ENCODE results near the gene SDHA.

Gene SDHA

DNA sequence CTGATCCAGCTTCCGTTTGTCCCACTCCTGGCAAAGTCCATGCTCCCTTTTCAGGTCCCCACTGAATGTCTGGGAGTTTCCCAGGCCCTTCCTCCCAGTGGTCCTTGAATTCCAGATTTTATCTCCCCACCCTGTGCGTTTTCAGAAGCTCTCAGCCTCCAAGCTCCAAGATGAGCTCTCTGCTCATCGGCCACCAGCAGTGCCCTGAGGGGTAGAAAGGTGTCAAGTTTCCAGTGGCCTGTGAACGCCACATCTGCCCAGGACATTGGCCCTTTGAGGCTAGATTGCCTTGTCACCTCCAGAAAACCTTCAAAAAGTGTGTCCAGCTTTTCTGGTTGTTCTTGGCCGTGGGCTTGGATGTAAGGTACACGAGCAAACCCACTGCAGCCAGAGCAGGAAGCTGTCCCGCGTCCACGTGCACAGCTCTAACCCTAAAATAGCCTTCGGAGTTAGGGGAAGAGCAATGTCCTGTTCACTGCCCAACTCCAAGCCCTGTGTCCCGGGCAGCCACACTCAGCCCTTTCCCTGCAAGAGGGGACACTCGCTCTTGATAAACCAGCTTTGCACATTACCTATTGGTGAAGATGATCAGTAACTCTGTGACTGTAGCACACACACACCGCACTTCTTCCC is 37.7 kb upstream of the SDHA start:
- Mint-ChIP-seq H3K36me3 (no peaks in the 10 kb centered on the region), H3K27me3 (peaks cover 2% of the 10 kb centered on the region), H3K9me3 (ENCODE audit: low read depth) (no peaks in the 10 kb centered on the region), H3K27ac (no peak overlapping the region), H3K4me1 (ENCODE audit: low read depth) (no peaks in the 10 kb centered on the region), H3K4me3 (no peak overlapping the region)

DNA sequence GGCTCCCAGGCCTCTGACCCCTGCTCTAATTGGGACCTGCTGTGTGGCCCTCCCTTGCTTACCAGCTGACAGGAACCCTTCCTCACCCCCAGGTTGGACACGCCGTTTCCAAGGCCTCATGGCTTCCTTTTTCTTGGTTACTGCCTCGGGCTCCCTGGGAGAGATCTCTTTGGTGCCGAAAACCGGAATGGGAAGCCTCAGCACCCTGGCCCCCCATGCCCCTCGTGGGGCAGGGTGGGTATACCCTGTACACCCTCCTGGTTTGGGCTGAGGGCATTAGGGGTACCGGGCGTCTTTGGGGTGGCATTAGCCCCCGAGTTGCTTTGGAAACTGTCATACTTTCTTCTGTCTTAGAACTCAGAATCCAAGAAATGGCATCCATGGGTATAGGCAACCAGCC is 37.0 kb upstream of the SDHA start:
- H3K9me3 Mint-ChIP-seq (ENCODE audit: low read depth) = no peaks in the 10 kb centered on the region
- no peak overlapping the region for H3K4me3 Mint-ChIP-seq
- no peak overlapping the region for H3K27ac Mint-ChIP-seq
- no peaks in the 10 kb centered on the region for H3K36me3 Mint-ChIP-seq
- H3K27me3 Mint-ChIP-seq = peaks cover 2% of the 10 kb centered on the region
- no peaks in the 10 kb centered on the region for H3K4me1 Mint-ChIP-seq (ENCODE audit: low read depth)

DNA sequence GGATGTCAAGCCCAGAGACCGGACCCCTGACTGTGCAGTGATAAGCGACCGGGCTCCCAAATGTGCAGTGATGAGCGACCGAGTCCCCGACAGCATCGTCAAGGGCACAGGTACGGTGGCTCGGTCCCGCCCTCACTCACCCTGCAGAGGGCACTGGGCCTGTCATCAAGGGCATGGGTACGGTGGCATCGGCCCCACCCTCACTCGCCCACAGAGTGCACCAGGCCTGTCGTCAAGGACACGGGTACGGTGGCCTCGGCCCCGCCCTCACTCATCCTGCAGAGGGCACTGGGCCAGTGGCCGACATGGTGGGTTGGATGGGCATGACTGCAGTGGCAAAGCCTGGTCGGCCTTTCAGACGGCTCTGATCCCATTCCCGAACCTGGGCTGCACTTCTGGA is 36.6 kb upstream of the SDHA start:
- Mint-ChIP-seq H3K9me3 (ENCODE audit: low read depth) (no peaks in the 10 kb centered on the region), H3K4me3 (no peak overlapping the region), H3K27ac (no peak overlapping the region), H3K4me1 (ENCODE audit: low read depth) (no peaks in the 10 kb centered on the region), H3K36me3 (no peaks in the 10 kb centered on the region), H3K27me3 (peaks cover 2% of the 10 kb centered on the region)

DNA sequence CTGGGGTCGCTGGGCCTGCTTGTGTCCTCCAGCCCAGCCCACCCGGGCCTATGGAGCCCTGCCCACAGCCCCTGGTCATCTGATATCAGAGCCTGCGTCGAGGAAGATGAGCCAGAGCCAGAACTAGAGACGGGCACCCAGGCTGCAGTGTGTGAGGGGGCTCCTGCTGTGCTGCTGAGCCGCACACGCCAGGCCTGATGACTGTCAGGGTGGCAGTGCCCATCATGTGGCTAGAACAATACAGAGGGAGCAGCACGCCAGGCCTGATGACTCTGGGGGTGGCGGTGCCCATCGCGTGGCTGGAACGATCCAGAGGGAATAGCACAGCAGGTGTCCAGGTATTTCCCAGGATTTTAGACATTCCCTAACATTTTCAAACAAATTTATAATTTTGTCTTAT is 36.0 kb upstream of the SDHA start:
- H3K27me3 Mint-ChIP-seq = peaks cover 2% of the 10 kb centered on the region
- H3K9me3 Mint-ChIP-seq (ENCODE audit: low read depth) = no peaks in the 10 kb centered on the region
- no peak overlapping the region for H3K27ac Mint-ChIP-seq
- H3K4me3 Mint-ChIP-seq = no peak overlapping the region
- no peaks in the 10 kb centered on the region for H3K36me3 Mint-ChIP-seq
- no peaks in the 10 kb centered on the region for H3K4me1 Mint-ChIP-seq (ENCODE audit: low read depth)

DNA sequence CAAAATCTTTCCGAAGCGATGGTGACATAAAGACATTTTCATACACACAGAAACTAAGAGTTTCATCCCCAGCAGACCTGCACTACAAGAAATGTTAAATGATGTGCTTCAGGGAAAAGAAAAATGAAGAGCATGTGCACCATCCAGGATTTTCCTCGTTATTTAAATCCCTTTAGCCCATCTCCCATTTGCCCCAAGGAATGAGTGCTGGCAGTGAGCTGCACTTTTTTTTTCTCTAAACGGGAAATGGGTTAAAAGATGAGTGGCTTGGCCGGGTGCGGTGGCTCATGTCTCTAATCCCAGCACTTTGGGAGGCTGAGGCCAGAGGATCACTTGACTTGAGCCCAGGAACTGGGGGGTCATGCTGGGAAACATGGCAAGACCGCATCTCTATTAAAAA is 33.6 kb upstream of the SDHA start:
- Mint-ChIP-seq H3K36me3 (no peaks in the 10 kb centered on the region), H3K27ac (no peak overlapping the region), H3K9me3 (ENCODE audit: low read depth) (no peaks in the 10 kb centered on the region), H3K27me3 (peaks cover 2% of the 10 kb centered on the region), H3K4me3 (no peak overlapping the region), H3K4me1 (ENCODE audit: low read depth) (peaks cover 7% of the 10 kb centered on the region)

DNA sequence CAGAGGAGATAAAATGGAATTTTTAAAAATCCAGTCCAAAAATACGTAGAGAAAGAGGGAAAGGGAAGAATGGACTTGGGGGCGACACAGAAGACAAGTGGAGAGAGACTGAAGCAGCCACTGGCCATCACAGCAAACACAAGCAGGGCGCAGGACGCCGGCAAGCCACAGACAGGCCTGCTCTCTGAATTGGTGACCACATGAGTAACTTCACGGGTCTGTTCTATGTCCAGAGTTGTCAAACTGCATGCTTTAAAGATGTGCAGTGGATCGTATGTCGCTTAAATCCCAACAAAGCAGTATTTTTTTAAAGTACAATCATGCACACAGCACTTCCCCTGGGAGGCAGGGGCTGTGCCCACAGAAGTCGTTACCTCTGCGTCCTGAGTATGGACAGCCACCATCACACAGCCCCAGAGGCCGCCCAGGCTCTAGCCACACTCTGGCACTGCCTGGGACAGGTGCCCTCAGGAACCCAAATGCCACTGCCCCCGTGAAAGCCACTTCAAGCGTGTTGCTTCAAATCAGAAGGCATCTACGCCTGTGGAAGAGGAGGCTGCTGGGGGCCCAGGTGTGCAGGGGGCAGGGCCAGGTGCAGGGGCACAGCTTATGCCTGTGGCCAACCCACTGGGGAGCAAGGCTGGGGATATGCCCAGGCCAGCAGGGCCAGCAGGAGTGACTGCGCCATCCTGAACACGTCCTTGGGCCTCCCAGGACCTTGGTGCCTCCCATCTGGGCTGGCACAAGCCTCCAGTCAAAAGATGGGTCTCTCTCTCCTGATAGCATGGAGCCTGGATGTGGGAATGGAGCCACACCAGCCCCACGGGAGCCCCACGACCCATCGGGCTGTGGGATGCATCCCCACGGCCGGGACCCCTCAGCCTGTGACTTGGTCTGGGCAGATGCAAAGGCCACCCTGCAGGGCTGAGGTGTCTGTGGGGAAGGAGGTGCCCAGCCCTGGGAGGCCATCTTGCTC is 32.7 kb upstream of the SDHA start:
- H3K4me1 Mint-ChIP-seq (ENCODE audit: low read depth) = peaks cover 10% of the 10 kb centered on the region
- no peak overlapping the region for H3K27ac Mint-ChIP-seq
- no peaks in the 10 kb centered on the region for H3K36me3 Mint-ChIP-seq
- no peaks in the 10 kb centered on the region for H3K9me3 Mint-ChIP-seq (ENCODE audit: low read depth)
- peaks cover 2% of the 10 kb centered on the region for H3K27me3 Mint-ChIP-seq
- no peak overlapping the region for H3K4me3 Mint-ChIP-seq

DNA sequence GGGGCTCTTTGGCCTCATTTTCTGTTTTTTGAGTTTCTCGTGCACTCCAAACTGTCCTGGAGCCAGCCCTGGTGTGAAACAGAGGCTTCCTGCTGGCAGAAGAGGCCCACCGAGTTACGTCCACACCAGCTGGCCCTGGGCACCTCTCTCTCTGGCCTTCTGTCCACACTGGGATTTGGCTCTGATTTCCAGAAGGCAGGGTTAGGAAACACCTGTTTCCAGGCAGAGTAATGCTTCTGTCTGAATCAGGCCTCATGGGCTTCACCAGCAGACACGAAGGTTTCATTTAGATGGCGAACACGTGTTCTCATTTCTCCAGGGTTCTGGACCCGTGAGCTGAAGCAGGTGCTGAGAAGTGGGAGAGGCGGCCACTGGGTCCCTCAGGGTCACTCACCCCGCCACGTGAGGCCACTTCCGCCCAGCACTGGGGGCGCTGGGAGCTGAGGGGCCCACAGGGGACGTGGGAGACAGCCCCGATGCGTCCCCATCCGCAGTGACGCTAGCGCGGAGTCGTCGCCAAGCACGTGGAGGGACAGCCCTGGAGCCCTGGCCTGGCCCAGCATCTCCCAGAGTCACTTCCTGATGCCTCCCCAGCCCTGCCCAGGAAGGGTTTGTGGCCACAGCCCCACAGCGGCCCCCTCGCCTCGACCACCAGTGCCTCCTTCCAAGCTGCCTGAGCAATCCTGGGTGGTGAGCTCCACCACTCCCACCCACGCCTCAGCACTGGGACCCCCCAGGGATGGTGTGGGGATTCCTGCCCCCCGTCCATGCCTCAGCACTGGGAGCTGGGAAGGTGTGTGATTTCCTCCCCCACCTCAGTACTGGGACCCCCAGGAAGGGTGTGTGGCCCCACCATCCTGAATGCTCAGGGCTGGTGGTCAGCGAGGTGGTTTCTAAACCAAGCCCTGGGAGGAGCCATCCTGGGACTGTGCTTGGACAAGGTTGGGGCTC is 31.8 kb upstream of the SDHA start:
- H3K36me3 Mint-ChIP-seq = no peaks in the 10 kb centered on the region
- no peak overlapping the region for H3K27ac Mint-ChIP-seq
- peaks cover 2% of the 10 kb centered on the region for H3K27me3 Mint-ChIP-seq
- H3K4me3 Mint-ChIP-seq = no peak overlapping the region
- H3K9me3 Mint-ChIP-seq (ENCODE audit: low read depth) = no peaks in the 10 kb centered on the region
- H3K4me1 Mint-ChIP-seq (ENCODE audit: low read depth) = peaks cover 11% of the 10 kb centered on the region

DNA sequence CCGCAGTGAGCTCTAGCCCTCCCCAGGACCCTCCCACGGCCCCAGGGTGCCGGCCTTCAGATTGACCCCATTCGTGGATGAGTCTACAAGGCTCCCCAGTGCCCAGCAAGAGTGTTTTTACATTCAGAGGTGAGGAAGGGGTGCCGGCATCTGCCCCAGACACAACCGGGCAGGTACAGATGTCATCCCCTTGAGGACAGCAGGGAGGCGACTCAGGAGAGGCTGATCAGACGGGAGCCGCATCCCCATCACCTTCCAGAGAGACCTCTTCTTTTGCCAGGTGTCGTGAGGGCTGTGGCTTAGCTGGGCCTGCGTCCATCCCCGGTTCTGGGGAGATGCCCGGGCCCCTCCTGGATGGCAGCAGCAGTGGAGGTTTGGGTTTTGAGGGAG is 31.1 kb upstream of the SDHA start:
- Mint-ChIP-seq H3K4me1 (ENCODE audit: low read depth) (peaks cover 11% of the 10 kb centered on the region), H3K27me3 (peaks cover 2% of the 10 kb centered on the region), H3K36me3 (no peaks in the 10 kb centered on the region), H3K4me3 (no peak overlapping the region), H3K27ac (no peak overlapping the region), H3K9me3 (ENCODE audit: low read depth) (no peaks in the 10 kb centered on the region)

DNA sequence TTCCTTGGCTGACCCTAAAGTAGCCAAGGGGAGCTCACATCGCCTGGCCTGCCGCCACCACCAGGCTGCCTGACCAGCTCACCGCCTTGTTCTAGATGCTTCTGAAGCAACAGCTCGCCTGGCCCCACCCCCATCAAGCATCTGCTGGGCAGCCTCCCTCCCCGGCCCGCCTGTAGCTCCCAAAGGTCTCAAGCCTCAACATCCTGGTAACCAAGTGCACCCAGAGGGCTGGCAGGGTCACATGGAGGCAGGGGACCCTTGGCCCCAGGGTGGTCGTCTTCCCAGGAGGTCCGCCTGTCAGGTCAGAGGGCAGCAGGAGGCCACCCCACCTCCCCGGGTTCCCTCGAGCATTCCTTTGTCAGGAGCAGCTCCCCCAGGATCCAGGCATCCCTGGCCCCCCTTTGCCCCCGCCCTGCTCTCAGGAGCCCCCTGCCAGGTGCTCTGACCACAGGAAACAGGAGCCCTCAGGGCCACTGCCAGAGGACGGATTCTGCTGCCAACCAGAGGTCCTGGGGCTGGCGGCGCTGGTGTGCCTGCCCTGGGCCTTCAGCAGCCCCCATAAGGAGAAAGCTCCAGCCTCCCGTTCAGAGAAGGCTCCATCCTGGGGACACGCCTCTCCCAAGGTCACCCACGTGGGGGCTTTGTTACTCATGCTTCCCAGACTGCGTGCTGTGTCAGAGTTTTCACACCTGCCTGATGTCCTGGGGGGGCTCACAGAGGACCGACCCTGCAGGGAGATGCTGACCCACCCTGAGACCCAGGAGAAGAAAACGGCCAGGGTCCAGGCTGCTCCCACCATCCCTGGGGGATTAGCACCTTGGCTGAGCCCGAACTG is 30.3 kb upstream of the SDHA start:
- Mint-ChIP-seq H3K4me1 (ENCODE audit: low read depth) (peaks cover 13% of the 10 kb centered on the region), H3K9me3 (ENCODE audit: low read depth) (no peaks in the 10 kb centered on the region), H3K36me3 (no peaks in the 10 kb centered on the region), H3K4me3 (peak overlapping the region; percentile 51), H3K27ac (no peak overlapping the region), H3K27me3 (peaks cover 2% of the 10 kb centered on the region)

DNA sequence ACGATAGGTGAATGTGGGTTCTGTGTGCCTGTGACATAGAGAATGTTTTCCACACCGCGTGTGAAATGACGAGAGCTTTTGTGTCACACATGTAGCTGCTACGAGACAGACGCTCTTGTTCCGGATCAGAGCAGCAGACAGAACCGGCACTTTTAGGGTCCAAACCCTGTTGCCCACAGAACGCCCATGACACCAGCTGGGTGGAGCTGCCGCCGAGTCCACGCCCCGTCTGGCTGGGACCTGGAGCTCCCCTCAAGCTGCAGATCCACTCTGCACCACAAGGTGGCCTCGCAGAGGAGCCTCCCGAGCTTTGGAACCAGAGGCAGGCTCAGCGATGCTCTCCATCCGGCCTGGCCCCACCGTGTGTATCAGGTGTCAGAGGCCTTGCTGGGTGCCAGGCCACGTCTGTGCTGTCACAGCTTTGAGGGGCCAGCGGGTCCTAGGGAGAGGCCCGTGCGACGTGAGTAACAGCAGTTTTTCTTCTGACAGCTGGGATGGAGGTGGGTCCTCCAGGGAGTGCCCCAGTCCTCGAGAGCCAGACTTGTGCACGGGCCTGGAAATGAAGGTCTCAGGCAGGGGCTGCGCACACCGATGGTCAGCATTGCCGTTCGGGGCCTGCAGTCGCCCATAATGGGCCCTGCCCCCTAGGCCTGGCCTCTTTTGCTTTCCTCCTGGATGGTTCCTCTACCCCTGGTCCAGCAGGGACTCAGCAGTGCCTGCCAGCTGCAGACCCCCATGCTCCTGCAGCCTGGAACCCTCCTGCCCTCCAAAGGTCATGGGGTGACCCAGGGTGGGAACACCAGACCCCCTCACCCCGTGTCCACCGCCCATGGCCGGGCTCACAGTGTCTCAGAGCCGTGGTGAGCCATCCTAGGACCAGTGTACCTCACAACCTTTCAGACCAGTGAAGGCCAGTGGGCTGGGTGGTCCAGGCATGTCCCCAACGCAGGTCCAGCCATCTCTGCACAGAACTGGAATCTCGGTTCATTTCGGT is 29.3 kb upstream of the SDHA start:
- H3K27ac Mint-ChIP-seq = no peak overlapping the region
- H3K4me1 Mint-ChIP-seq (ENCODE audit: low read depth) = peaks cover 13% of the 10 kb centered on the region
- peaks cover 2% of the 10 kb centered on the region for H3K27me3 Mint-ChIP-seq
- H3K4me3 Mint-ChIP-seq = peak overlapping the region; percentile 51
- no peaks in the 10 kb centered on the region for H3K36me3 Mint-ChIP-seq
- no peaks in the 10 kb centered on the region for H3K9me3 Mint-ChIP-seq (ENCODE audit: low read depth)

DNA sequence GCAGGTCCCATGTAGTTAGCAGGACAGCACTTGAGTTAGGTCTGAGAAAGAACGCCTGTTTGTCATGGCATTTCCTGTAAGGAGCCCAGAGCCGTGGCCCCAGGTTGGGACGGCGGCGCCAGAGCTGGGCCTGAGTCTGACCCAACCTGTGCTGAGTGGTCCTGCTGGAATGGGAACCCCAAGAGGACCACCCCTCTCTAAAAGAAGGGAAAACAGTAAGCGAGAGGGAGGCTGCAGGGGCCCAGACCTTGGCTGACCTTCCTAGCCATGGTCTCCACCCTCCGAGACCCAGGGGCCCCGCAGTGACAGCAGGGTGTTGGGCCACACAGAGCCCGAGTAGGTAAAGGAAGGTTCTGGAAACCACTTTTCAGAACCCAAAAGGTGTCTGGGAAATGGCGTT is 28.6 kb upstream of the SDHA start:
- Mint-ChIP-seq H3K9me3 (ENCODE audit: low read depth) (no peaks in the 10 kb centered on the region), H3K27ac (no peak overlapping the region), H3K36me3 (no peaks in the 10 kb centered on the region), H3K27me3 (peaks cover 2% of the 10 kb centered on the region), H3K4me3 (no peak overlapping the region), H3K4me1 (ENCODE audit: low read depth) (peaks cover 13% of the 10 kb centered on the region)

DNA sequence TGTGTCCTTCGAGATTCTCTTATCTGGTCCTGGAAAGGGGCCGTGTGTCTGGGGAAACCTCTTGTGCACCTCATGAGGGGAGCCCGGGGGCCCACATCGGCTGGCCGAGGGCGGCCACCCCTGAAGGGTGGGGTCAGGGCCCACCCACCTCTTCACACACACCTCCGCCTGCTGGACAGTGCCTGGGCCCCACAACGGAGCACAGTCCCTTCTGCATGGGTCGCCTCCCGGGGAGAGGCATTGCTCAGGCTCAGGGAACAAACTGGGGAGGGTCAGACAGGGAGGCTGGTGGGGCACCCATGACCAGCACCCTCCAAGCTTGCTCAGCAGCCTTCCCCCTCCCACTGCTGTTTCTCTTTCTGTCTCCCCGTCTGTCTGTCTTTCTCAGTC is 28.1 kb upstream of the SDHA start:
- peak overlapping the region; percentile 8 for H3K4me3 Mint-ChIP-seq

DNA sequence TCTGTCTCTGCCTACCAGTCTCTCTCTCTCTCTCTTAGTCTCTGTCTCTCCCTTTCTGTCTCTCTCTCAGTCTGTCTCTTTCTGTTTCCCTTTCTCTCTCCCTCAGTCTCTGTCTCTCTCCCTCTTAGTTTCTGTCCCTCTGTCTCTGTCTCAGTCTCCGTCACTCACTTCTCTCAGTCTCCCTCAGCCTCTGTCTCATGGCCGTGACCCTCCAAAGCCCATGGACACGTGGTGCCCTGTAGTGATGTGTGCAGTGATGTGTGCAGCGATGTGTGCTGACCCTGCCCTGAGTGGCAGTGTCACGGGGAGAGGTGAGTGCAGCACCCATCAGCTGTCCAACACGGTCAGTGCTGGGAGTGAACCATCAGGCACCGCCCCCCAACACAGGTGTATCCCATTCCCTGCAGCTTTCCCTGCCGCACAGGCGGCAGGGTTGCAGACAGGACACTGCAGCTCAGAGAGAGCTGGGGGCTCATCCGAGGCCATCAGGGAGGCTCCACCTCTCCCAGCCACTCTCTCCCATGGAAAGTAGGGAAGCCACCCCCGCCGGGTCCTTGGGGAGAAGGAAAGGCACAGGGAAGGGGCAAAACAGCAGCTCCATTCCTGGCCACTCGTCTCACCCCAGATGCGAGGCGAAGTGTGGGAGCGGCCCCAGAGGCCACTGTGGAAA is 27.6 kb upstream of the SDHA start:
- Mint-ChIP-seq H3K4me3 (peak overlapping the region; percentile 8), H3K9me3 (ENCODE audit: low read depth) (no peaks in the 10 kb centered on the region), H3K4me1 (ENCODE audit: low read depth) (peaks cover 13% of the 10 kb centered on the region), H3K27me3 (no peaks in the 10 kb centered on the region), H3K36me3 (no peaks in the 10 kb centered on the region), H3K27ac (no peak overlapping the region)

More for the DNA sequence above, 28.1 kb upstream of the SDHA start:
- Mint-ChIP-seq H3K9me3 (ENCODE audit: low read depth) (no peaks in the 10 kb centered on the region), H3K36me3 (no peaks in the 10 kb centered on the region), H3K27me3 (no peaks in the 10 kb centered on the region), H3K4me1 (ENCODE audit: low read depth) (peaks cover 13% of the 10 kb centered on the region), H3K27ac (no peak overlapping the region)

Data from activated naive CD8-positive, alpha-beta T cell (primary cell).